ENCODE measurements around the gene PARD3.

The PARD3 gene

GRCh38 chr10:34769899-34770298 is 45.2 kb downstream of the PARD3 start:
- peaks cover 9% of the 10 kb centered on the region; the same call in 1 of the 2 replicates for H4K20me1 ChIP-seq (ENCODE audit: insufficient read depth)
- TF ChIP-seq CTCF (conservative IDR thresholded peaks at IDR 0.05; ENCODE audit: low read depth, low read length): no peak
- H3K4me1 ChIP-seq (ENCODE audit: low read depth, poor library complexity, severe bottlenecking): peaks cover 41% of the 10 kb centered on the region
- no peaks in the 10 kb centered on the region for H3K27me3 ChIP-seq (ENCODE audit: insufficient read depth, low read depth)
- H3K4me2 ChIP-seq: no peak overlapping the region
- no peak overlapping the region for H3K4me3 ChIP-seq (IDR thresholded peaks at IDR 0.05; ENCODE audit: insufficient read depth, low read depth, low read length)
- peaks cover 79% of the 10 kb centered on the region for H3K79me2 ChIP-seq (ENCODE audit: insufficient read depth, low read depth)
- no peak overlapping the region for H3K9ac ChIP-seq
- no peaks in the 10 kb centered on the region for H3K36me3 ChIP-seq (ENCODE audit: insufficient read depth)
- no peak overlapping the region for H2AFZ ChIP-seq (ENCODE audit: low read depth)
- H3K27ac ChIP-seq: no peak overlapping the region

- Histone ChIP-seq H3K27me3 (ENCODE audit: insufficient read depth, low read depth) (no peaks in the 10 kb centered on the region), H3K4me3 (IDR thresholded peaks at IDR 0.05; ENCODE audit: insufficient read depth, low read depth, low read length) (no peak overlapping the region), H4K20me1 (ENCODE audit: insufficient read depth) (peaks cover 9% of the 10 kb centered on the region; the same call in 1 of the 2 replicates), H3K27ac (no peak overlapping the region), H2AFZ (ENCODE audit: low read depth) (no peak overlapping the region), H3K79me2 (ENCODE audit: insufficient read depth, low read depth) (peaks cover 79% of the 10 kb centered on the region), H3K4me1 (ENCODE audit: low read depth, poor library complexity, severe bottlenecking) (peaks cover 34% of the 10 kb centered on the region), H3K9ac (no peak overlapping the region), H3K4me2 (no peak overlapping the region), H3K36me3 (ENCODE audit: insufficient read depth) (no peaks in the 10 kb centered on the region)
- no peak for TF ChIP-seq CTCF (conservative IDR thresholded peaks at IDR 0.05; ENCODE audit: low read depth, low read length)
Measured at GRCh38 chr10:34768972-34769330, 46.1 kb downstream of the PARD3 start.

GRCh38 chr10:34768261-34768971 is 46.7 kb downstream of the PARD3 start:
- Histone ChIP-seq H3K36me3 (ENCODE audit: insufficient read depth) (no peaks in the 10 kb centered on the region), H3K79me2 (ENCODE audit: insufficient read depth, low read depth) (peaks cover 73% of the 10 kb centered on the region), H3K4me1 (ENCODE audit: low read depth, poor library complexity, severe bottlenecking) (peaks cover 29% of the 10 kb centered on the region), H3K27ac (no peak overlapping the region), H3K4me3 (IDR thresholded peaks at IDR 0.05; ENCODE audit: insufficient read depth, low read depth, low read length) (no peak overlapping the region), H2AFZ (ENCODE audit: low read depth) (no peak overlapping the region), H3K27me3 (ENCODE audit: insufficient read depth, low read depth) (no peaks in the 10 kb centered on the region), H3K9ac (no peak overlapping the region), H4K20me1 (ENCODE audit: insufficient read depth) (peaks cover 5% of the 10 kb centered on the region; the same call in 1 of the 2 replicates), H3K4me2 (no peak overlapping the region)
- no peak for TF ChIP-seq CTCF (conservative IDR thresholded peaks at IDR 0.05; ENCODE audit: low read depth, low read length)

- H3K27ac ChIP-seq: no peak overlapping the region
- no peak overlapping the region for H3K9ac ChIP-seq
Measured at GRCh38 chr10:34766811-34767494, 48.1 kb downstream of the PARD3 start.

More at GRCh38 chr10:34766811-34767494, 48.1 kb downstream of the PARD3 start:
- H3K4me1 ChIP-seq (ENCODE audit: low read depth, poor library complexity, severe bottlenecking): peaks cover 29% of the 10 kb centered on the region
- peaks cover 5% of the 10 kb centered on the region; the same call in 1 of the 2 replicates for H4K20me1 ChIP-seq (ENCODE audit: insufficient read depth)
- no peaks in the 10 kb centered on the region for H3K36me3 ChIP-seq (ENCODE audit: insufficient read depth)
- peaks cover 69% of the 10 kb centered on the region; the same call in 1 of the 2 replicates for H3K79me2 ChIP-seq (ENCODE audit: insufficient read depth, low read depth)
- no peak overlapping the region for H3K4me2 ChIP-seq
- H3K4me3 ChIP-seq (IDR thresholded peaks at IDR 0.05; ENCODE audit: insufficient read depth, low read depth, low read length): no peak overlapping the region
- TF ChIP-seq CTCF (conservative IDR thresholded peaks at IDR 0.05; ENCODE audit: low read depth, low read length): no peak
- H3K27me3 ChIP-seq (ENCODE audit: insufficient read depth, low read depth): no peaks in the 10 kb centered on the region
- no peak overlapping the region for H2AFZ ChIP-seq (ENCODE audit: low read depth)

Data from KMS-11 (cell line).